HepG2 (cell line): ENCODE results near the gene NAGA. TPM values are rescaled to one million over a fixed set of nuclear protein-coding genes. Genes with fewer than 3 reads are reported as not detected.

Experiments
- RARG ChIP-seq: sonication (generic); formaldehyde crosslinking; IDR thresholded peaks from 2 replicates; pipeline ENCODE4 v1.4.0; 2020; ENCODE audit warnings: low read depth, mild to moderate bottlenecking, missing genetic modification reagents
- SIN3A ChIP-seq: IDR thresholded peaks from 2 replicates; pipeline ENCODE4 v1.6.1; 2011; ENCODE audit warnings: low read depth, mild to moderate bottlenecking, control low read depth, low read length, borderline replicate concordance
- SMARCE1 ChIP-seq: fragments of 450-650 bp; IDR thresholded peaks from 2 replicates; pipeline ENCODE4 v1.6.1; 2017; ENCODE audit warnings: borderline replicate concordance
- SOX13 ChIP-seq, 3 experiments: fragments of 450-650 bp in 1 of 3; sonication (generic) in 1 of 3; formaldehyde crosslinking in 1 of 3; IDR thresholded peaks in 2 of 3; conservative IDR thresholded peaks in 1 of 3; 2 replicates each; pipeline versions ENCODE4 v1.5.0 to v1.6.1; 2016 to 2020; ENCODE audit warnings: antibody characterized with exemption in 1 of 3, mild to moderate bottlenecking in 1 of 3, missing compliant biosample characterization in 1 of 3, missing genetic modification reagents in 1 of 3, moderate library complexity in 1 of 3
- TFDP2 ChIP-seq: sonication (generic); formaldehyde crosslinking; IDR thresholded peaks from 2 replicates; pipeline ENCODE4 v1.4.0; 2020; ENCODE audit warnings: missing genetic modification reagents
- ZFX ChIP-seq: sonication (generic); formaldehyde crosslinking; IDR thresholded peaks from 2 replicates; pipeline ENCODE4 v1.4.0; 2020; ENCODE audit warnings: mild to moderate bottlenecking, low read depth, missing genetic modification reagents, moderate library complexity
- ZNF451 ChIP-seq: sonication (generic); formaldehyde crosslinking; IDR thresholded peaks from 2 replicates; pipeline ENCODE4 v1.5.0; 2020; ENCODE audit warnings: mild to moderate bottlenecking, missing genetic modification reagents
- ZNF558 ChIP-seq: sonication (generic); formaldehyde crosslinking; IDR thresholded peaks from 2 replicates; pipeline ENCODE4 v1.9.0; 2022; ENCODE audit warnings: mild to moderate bottlenecking, missing genetic modification reagents, borderline replicate concordance
- ZNF652 ChIP-seq: IDR thresholded peaks from 2 replicates; pipeline ENCODE4 v1.6.1; 2016; ENCODE audit warnings: low read depth, borderline replicate concordance
- ZNF770 ChIP-seq: sonication (generic); formaldehyde crosslinking; IDR thresholded peaks from 2 replicates; pipeline ENCODE4 v1.5.0; 2020; ENCODE audit warnings: mild to moderate bottlenecking, missing genetic modification reagents
- ZNF777 ChIP-seq: sonication (generic); formaldehyde crosslinking; IDR thresholded peaks from 2 replicates; pipeline ENCODE4 v1.4.0; 2020; ENCODE audit warnings: missing genetic modification reagents
- ZNF879 ChIP-seq: sonication (generic); formaldehyde crosslinking; IDR thresholded peaks from 2 replicates; pipeline ENCODE4 v1.8.1; 2023; ENCODE audit warnings: missing genetic modification reagents
- polyA plus RNA-seq, 8 experiments: library from polyadenylated mRNA; depleted of rRNA in 3 of 8; stranded (reverse) in 7 of 8; unstranded in 1 of 8; fragments of >200 nt; fragmentation: Illumina TruSeq in 4 of 8; extraction: Trizol in 4 of 8; gene quantifications; 2 replicates each; pipeline versions ENCODE4 v1.2.1 to v1.2.3, GENCODE V29; 2011 to 2016; ENCODE audit warnings: low read depth in 4 of 8, missing spikeins in 1 of 8, mixed read lengths in 1 of 8; ENCODE audit not compliant: insufficient read depth in 1 of 8
- total RNA-seq, 5 experiments: library from RNA; depleted of rRNA; stranded (reverse); fragments of >200 nt; fragmentation: Illumina TruSeq; extraction: Trizol; gene quantifications; 2 replicates each; pipeline ENCODE4 v1.2.3, GENCODE V29; 2016; ENCODE audit warnings: low read depth in 1 of 5
- TF ChIP-seq, protein P1 (sequence below): sonication (generic); formaldehyde crosslinking; conservative IDR thresholded peaks from 2 replicates; pipeline ENCODE4 v1.4.0; 2020; ENCODE audit warnings: mild to moderate bottlenecking, missing genetic modification reagents, moderate library complexity
- TF ChIP-seq, protein P2 (sequence below): sonication (generic); formaldehyde crosslinking; IDR thresholded peaks from 2 replicates; pipeline ENCODE4 v1.8.0; 2022; ENCODE audit warnings: mild to moderate bottlenecking, missing genetic modification reagents, moderate library complexity
- TF ChIP-seq, protein P3 (sequence below): sonication (generic); formaldehyde crosslinking; IDR thresholded peaks from 2 replicates; pipeline ENCODE4 v1.4.0; 2020; ENCODE audit warnings: missing genetic modification reagents
- TF ChIP-seq, protein P4 (sequence below): IDR thresholded peaks from 2 replicates; pipeline ENCODE4 v1.6.1; 2012; ENCODE audit warnings: inconsistent platforms

NAGA gene
- total and polyA plus RNA-seq, 2 of the 13 experiments (the other 11 are each of a cell fraction or from before 2014, with no cell fraction given): 15.1 to 23.4 TPM

- peak; percentile 35; the same call in 1 of the 2 replicates for TF ChIP-seq SIN3A
- TF ChIP-seq SOX13 (IDR thresholded peaks at IDR 0.05): no peak; the same call in 1 of the 2 replicates
- peak in 1 of 2 experiments; percentile 7; a peak in 1 of 4 replicates for TF ChIP-seq SOX13 (CRISPR knock-in tag; conservative IDR thresholded peaks at IDR 0.05 in 1 of 2, IDR thresholded peaks at IDR 0.05 in 1 of 2)
- no peak for TF ChIP-seq ZNF879 (CRISPR knock-in tag)
- TF ChIP-seq ZNF652 (CRISPR knock-in tag): no peak
- TF ChIP-seq SMARCE1: no peak
- peak; percentile 80 for TF ChIP-seq TFDP2
- TF ChIP-seq ZNF770: 0 out of 2 replicates have a peak, but pooled peaks have one; percentile 50
- peak; percentile 97 for TF ChIP-seq ZFX (CRISPR knock-in tag)
- TF ChIP-seq, protein P1, sequence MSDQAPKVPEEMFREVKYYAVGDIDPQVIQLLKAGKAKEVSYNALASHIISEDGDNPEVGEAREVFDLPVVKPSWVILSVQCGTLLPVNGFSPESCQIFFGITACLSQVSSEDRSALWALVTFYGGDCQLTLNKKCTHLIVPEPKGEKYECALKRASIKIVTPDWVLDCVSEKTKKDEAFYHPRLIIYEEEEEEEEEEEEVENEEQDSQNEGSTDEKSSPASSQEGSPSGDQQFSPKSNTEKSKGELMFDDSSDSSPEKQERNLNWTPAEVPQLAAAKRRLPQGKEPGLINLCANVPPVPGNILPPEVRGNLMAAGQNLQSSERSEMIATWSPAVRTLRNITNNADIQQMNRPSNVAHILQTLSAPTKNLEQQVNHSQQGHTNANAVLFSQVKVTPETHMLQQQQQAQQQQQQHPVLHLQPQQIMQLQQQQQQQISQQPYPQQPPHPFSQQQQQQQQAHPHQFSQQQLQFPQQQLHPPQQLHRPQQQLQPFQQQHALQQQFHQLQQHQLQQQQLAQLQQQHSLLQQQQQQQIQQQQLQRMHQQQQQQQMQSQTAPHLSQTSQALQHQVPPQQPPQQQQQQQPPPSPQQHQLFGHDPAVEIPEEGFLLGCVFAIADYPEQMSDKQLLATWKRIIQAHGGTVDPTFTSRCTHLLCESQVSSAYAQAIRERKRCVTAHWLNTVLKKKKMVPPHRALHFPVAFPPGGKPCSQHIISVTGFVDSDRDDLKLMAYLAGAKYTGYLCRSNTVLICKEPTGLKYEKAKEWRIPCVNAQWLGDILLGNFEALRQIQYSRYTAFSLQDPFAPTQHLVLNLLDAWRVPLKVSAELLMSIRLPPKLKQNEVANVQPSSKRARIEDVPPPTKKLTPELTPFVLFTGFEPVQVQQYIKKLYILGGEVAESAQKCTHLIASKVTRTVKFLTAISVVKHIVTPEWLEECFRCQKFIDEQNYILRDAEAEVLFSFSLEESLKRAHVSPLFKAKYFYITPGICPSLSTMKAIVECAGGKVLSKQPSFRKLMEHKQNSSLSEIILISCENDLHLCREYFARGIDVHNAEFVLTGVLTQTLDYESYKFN (CRISPR knock-in tag): peak; percentile 59
- TF ChIP-seq, protein P2, sequence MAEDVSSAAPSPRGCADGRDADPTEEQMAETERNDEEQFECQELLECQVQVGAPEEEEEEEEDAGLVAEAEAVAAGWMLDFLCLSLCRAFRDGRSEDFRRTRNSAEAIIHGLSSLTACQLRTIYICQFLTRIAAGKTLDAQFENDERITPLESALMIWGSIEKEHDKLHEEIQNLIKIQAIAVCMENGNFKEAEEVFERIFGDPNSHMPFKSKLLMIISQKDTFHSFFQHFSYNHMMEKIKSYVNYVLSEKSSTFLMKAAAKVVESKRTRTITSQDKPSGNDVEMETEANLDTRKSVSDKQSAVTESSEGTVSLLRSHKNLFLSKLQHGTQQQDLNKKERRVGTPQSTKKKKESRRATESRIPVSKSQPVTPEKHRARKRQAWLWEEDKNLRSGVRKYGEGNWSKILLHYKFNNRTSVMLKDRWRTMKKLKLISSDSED (CRISPR knock-in tag): no peak
- TF ChIP-seq, protein P3, sequence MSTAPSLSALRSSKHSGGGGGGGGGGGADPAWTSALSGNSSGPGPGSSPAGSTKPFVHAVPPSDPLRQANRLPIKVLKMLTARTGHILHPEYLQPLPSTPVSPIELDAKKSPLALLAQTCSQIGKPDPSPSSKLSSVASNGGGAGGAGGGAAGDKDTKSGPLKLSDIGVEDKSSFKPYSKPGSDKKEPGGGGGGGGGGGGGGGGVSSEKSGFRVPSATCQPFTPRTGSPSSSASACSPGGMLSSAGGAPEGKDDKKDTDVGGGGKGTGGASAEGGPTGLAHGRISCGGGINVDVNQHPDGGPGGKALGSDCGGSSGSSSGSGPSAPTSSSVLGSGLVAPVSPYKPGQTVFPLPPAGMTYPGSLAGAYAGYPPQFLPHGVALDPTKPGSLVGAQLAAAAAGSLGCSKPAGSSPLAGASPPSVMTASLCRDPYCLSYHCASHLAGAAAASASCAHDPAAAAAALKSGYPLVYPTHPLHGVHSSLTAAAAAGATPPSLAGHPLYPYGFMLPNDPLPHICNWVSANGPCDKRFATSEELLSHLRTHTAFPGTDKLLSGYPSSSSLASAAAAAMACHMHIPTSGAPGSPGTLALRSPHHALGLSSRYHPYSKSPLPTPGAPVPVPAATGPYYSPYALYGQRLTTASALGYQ (CRISPR knock-in tag): peak; percentile 84
- TF ChIP-seq ZNF451 (CRISPR knock-in tag): peak; percentile 70
- peak; percentile 72 for TF ChIP-seq ZNF777 (CRISPR knock-in tag)
- 0 out of 2 replicates have a peak, but pooled peaks have one; percentile 76 for TF ChIP-seq ZNF558 (CRISPR knock-in tag)
- no peak for TF ChIP-seq RARG (CRISPR knock-in tag)
- TF ChIP-seq, protein P4, sequence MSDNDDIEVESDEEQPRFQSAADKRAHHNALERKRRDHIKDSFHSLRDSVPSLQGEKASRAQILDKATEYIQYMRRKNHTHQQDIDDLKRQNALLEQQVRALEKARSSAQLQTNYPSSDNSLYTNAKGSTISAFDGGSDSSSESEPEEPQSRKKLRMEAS: peak; percentile 80
Observed at GRCh38 chr22:42090596-42091454, 20.2 kb upstream of the NAGA start, which contains the start of gene NDUFA6 (continued).
